Ascending aorta (tissue), 2 donors: ENCODE measurements around the gene VASN. TPM values are rescaled to one million over a fixed set of nuclear protein-coding genes. Genes with fewer than 3 reads are reported as not detected.
A peak's percentile ranks its signal among the peaks of the same experiment; 100 is the strongest.

Experiments
- DNase-seq, 2 donors: peaks; one replicate each; pipeline ENCODE4 v3.0.0-alpha.2; 2019; ENCODE audit warnings: low spot score in 2 of 2
- H3K27ac ChIP-seq, 2 donors: fragments of 200-600 bp; sonication (generic); one replicate each; pipeline ENCODE4 v1.5.1; 2016 to 2017; ENCODE audit warnings: mild to moderate bottlenecking in 1 of 2
- H3K27me3 ChIP-seq: fragments of 200-600 bp; sonication (generic); one replicate; pipeline ENCODE4 v1.5.1; 2017
- H3K36me3 ChIP-seq, 2 donors: fragments of 200-600 bp; sonication (generic); one replicate each; pipeline ENCODE4 v1.5.1; 2016
- H3K4me1 ChIP-seq, 2 donors: fragments of 200-600 bp; sonication (generic); one replicate each; pipeline ENCODE4 v1.5.1; 2016 to 2017; ENCODE audit warnings: mild to moderate bottlenecking in 1 of 2
- H3K4me3 ChIP-seq, 2 donors: fragments of 200-600 bp; sonication (generic); one replicate each; pipeline ENCODE4 v1.5.1; 2016 to 2017; ENCODE audit warnings: mild to moderate bottlenecking in 1 of 2
- H3K9me3 ChIP-seq, 2 donors: fragments of 200-600 bp; sonication (generic); one replicate each; pipeline ENCODE4 v1.5.1; 2016
- CTCF ChIP-seq, 3 experiments: fragments of 200-600 bp in 2 of 3; fragments of 450-650 bp in 1 of 3; sonication (generic) in 2 of 3; IDR thresholded peaks; one replicate each; pipeline ENCODE4 v1.5.1; 2016 to 2019; ENCODE audit warnings: antibody characterized with exemption in 3 of 3, mild to moderate bottlenecking in 1 of 3, moderate library complexity in 1 of 3
- intact Hi-C: fragments of 100-400 bp; cut with DNase I; formaldehyde crosslinking; loops from one replicate; pipeline ENCODE4 v1.15.1; 2023
- total RNA-seq: library from RNA; depleted of rRNA; stranded (reverse); fragments of >200 nt; gene quantifications from one replicate; pipeline ENCODE4 v1.1.0, GENCODE V29; 2016

The VASN gene
- total RNA-seq, 1 donor from 2014 or later: 218 TPM

- Histone ChIP-seq H3K9me3 (no peaks in the 10 kb centered on the region), H3K4me1 (peaks cover 69 to 89% of the 10 kb centered on the region in 2 donors), H3K36me3 (peaks cover 35 to 47% of the 10 kb centered on the region in 2 donors), H3K27me3 (no peaks in the 10 kb centered on the region), H3K4me3 (peak overlapping the region in 1 of 2 donors; percentile 33), H3K27ac (peak overlapping the region; percentile 94 to 99)
- TF ChIP-seq CTCF (IDR thresholded peaks at IDR 0.05): peak in 1 of 3 experiments; percentile 14
- DNase-seq: peak in 1 of 2 donors; percentile 76
- intact Hi-C loops: no loop called here
These were observed 9.7 kb downstream of the VASN start for GRCh38 chr16:4381072-4381934.

- peaks cover 35 to 47% of the 10 kb centered on the region in 2 donors for H3K36me3 ChIP-seq
- H3K27me3 ChIP-seq: no peaks in the 10 kb centered on the region
- peaks cover 77 to 93% of the 10 kb centered on the region in 2 donors for H3K4me1 ChIP-seq
- intact Hi-C loops: no loop called here
- peak overlapping the region; percentile 94 to 99 for H3K27ac ChIP-seq
- DNase-seq: no peak
- no peak for TF ChIP-seq CTCF (IDR thresholded peaks at IDR 0.05)
- H3K4me3 ChIP-seq: peak overlapping the region in 1 of 2 donors; percentile 33
- no peaks in the 10 kb centered on the region for H3K9me3 ChIP-seq
These were observed 10.5 kb downstream of the VASN start for GRCh38 chr16:4381935-4382794.

- no peak for TF ChIP-seq CTCF (IDR thresholded peaks at IDR 0.05)
- Histone ChIP-seq H3K27ac (peak overlapping the region; percentile 94 to 99), H3K27me3 (no peaks in the 10 kb centered on the region), H3K4me3 (peak overlapping the region; percentile 19 to 33), H3K36me3 (peaks cover 35 to 42% of the 10 kb centered on the region in 2 donors), H3K4me1 (peaks cover 77 to 93% of the 10 kb centered on the region in 2 donors), H3K9me3 (no peaks in the 10 kb centered on the region)
- peak in 1 of 2 donors; percentile 64 for DNase-seq
- intact Hi-C loops: no loop called here
These were observed 11.2 kb downstream of the VASN start for GRCh38 chr16:4382795-4383357.

GRCh38 chr16:4383591-4384444 is 12.2 kb downstream of the VASN start:
- peak in 1 of 2 donors; percentile 61 for DNase-seq
- peaks cover 74 to 91% of the 10 kb centered on the region in 2 donors for H3K4me1 ChIP-seq
- H3K9me3 ChIP-seq: no peaks in the 10 kb centered on the region
- H3K4me3 ChIP-seq: no peak overlapping the region
- peak overlapping the region; percentile 94 to 99 for H3K27ac ChIP-seq
- TF ChIP-seq CTCF (IDR thresholded peaks at IDR 0.05): no peak
- no peaks in the 10 kb centered on the region for H3K27me3 ChIP-seq
- peaks cover 35 to 37% of the 10 kb centered on the region in 2 donors for H3K36me3 ChIP-seq
- intact Hi-C loops: no loop called here
